Dermis blood vessel endothelial cell (primary cell): ENCODE results near the gene IFTAP. TPM values are rescaled to one million over a fixed set of nuclear protein-coding genes. Genes with fewer than 3 reads are reported as not detected.

Source experiments
- total RNA-seq: library from RNA; depleted of rRNA; stranded (reverse); fragments of >200 nt; gene quantifications from 2 replicates; pipeline ENCODE4 v1.2.3, GENCODE V29; 2014

IFTAP gene
- total RNA-seq, 1 donor from 2014 or later = 34.0 TPM

Other genes with a start within 250 kb of the IFTAP start
- 10.7 and 13.6 TPM in 2 replicates for gene TRAF6, start 84.2 kb upstream of the IFTAP start, total RNA-seq
- gene RAG1, start 26.5 kb upstream of the IFTAP start, total RNA-seq = 1.0 and 1.3 TPM in 2 replicates
- gene RAG2, start 3.7 kb downstream of the IFTAP start, total RNA-seq = not detected in 2 replicates